Esophagus muscularis mucosa (tissue), 4 donors: ENCODE results near the gene KRT75. TPM values are rescaled to one million over a fixed set of nuclear protein-coding genes. Genes with fewer than 3 reads are reported as not detected.
A peak's percentile ranks its signal among the peaks of the same experiment; 100 is the strongest.

Experiments
- DNase-seq: peaks from one replicate; pipeline ENCODE4 v3.0.0-alpha.2; 2017; ENCODE audit errors: extremely low spot score
- H3K27ac ChIP-seq, 4 donors: fragments of 200-600 bp; sonication (generic); replicated peaks in 1 of 4; 1 replicate in 3 of 4; 2 replicates in 1 of 4; pipeline ENCODE4 v1.5.1; 2016 to 2019; ENCODE audit warnings: mild to moderate bottlenecking in 1 of 4
- H3K27me3 ChIP-seq, 4 donors: fragments of 200-600 bp; sonication (generic); one replicate each; pipeline versions ENCODE4 v1.5.1 to v1.6.0; 2016 to 2019
- H3K36me3 ChIP-seq, 4 donors: fragments of 200-600 bp; sonication (generic); one replicate each; pipeline ENCODE4 v1.5.1; 2016 to 2019
- H3K4me1 ChIP-seq, 4 donors: fragments of 200-600 bp; sonication (generic); one replicate each; pipeline ENCODE4 v1.5.1; 2016 to 2019
- H3K4me3 ChIP-seq, 4 donors: fragments of 200-600 bp; sonication (generic); 1 replicate in 2 of 4; 2 replicates in 2 of 4; pipeline ENCODE4 v1.5.1; 2016 to 2019; ENCODE audit warnings: mild to moderate bottlenecking in 4 of 4, moderate library complexity in 1 of 4
- H3K9me3 ChIP-seq, 4 donors: fragments of 200-600 bp; sonication (generic); 1 replicate in 3 of 4; 2 replicates in 1 of 4; pipeline ENCODE4 v1.5.1; 2016 to 2019
- EP300 ChIP-seq: sonication (generic); formaldehyde crosslinking; IDR thresholded peaks from one replicate; pipeline ENCODE4 v1.6.1; 2017; ENCODE audit warnings: antibody characterized with exemption
- POLR2A ChIP-seq: fragments of 450-650 bp; IDR thresholded peaks from one replicate; pipeline ENCODE4 v1.6.1; 2017; ENCODE audit warnings: antibody characterized with exemption, moderate library complexity, mild to moderate bottlenecking, low read depth
- POLR2AphosphoS5 ChIP-seq, 2 donors: sonication (generic); formaldehyde crosslinking; IDR thresholded peaks; one replicate each; pipeline ENCODE4 v1.6.1; 2017; ENCODE audit warnings: antibody characterized with exemption in 2 of 2
- WGBS: methylation state at CpG from one replicate; pipeline ENCODE4 v1.1.5; 2018; 5-methylcytosine and 5-hydroxymethylcytosine counted together
- intact Hi-C: fragments of 100-400 bp; cut with DNase I; formaldehyde crosslinking; loops from one replicate; pipeline ENCODE4 v1.15.1; 2023
- total RNA-seq, 4 donors: library from RNA; depleted of rRNA; stranded (reverse); fragments of >200 nt; gene quantifications; one replicate each; pipeline versions ENCODE4 v1.1.0 to v1.2.1, GENCODE V29; 2016
- TF ChIP-seq, protein P1 (sequence below), 3 experiments: fragments of 200-600 bp in 2 of 3; fragments of 450-650 bp in 1 of 3; sonication (generic) in 2 of 3; IDR thresholded peaks; one replicate each; pipeline ENCODE4 v1.5.1; 2017 to 2019; ENCODE audit warnings: antibody characterized with exemption in 3 of 3, mild to moderate bottlenecking in 2 of 3, moderate library complexity in 1 of 3

KRT75 gene
- total RNA-seq, 4 donors from 2014 or later: not detected

DNA sequence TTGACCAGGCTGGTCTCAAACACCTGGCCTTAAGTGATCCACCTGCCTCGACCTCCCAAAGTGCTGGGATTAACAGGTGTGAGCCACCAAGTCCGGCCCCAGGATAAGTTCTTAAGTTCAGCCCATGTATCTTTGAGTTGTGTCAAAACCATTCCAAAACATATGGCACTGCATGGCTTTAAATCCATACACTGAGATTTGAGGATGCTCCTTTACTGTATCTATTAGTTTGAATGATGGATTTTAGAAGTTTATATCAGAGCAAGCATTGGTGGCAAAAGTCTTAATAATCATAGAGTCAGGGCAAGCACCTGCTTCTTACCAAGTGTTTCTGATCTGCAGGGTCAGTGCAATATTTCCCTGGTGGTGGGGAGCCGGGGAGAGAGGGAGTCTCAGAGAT, 11.7 kb upstream of the KRT75 start:
- Histone ChIP-seq H3K27me3 (peaks cover 0 to 4% (median 0%) of the 10 kb centered on the region in 4 donors), H3K27ac (no peak overlapping the region), H3K9me3 (no peaks in the 10 kb centered on the region), H3K4me1 (peaks cover 0 to 4% (median 0%) of the 10 kb centered on the region in 4 donors), H3K36me3 (no peaks in the 10 kb centered on the region), H3K4me3 (no peak overlapping the region)
- TF ChIP-seq EP300 (no peak), POLR2AphosphoS5 (IDR thresholded peaks at IDR 0.05) (no peak), POLR2A (no peak)
- TF ChIP-seq, protein P1, sequence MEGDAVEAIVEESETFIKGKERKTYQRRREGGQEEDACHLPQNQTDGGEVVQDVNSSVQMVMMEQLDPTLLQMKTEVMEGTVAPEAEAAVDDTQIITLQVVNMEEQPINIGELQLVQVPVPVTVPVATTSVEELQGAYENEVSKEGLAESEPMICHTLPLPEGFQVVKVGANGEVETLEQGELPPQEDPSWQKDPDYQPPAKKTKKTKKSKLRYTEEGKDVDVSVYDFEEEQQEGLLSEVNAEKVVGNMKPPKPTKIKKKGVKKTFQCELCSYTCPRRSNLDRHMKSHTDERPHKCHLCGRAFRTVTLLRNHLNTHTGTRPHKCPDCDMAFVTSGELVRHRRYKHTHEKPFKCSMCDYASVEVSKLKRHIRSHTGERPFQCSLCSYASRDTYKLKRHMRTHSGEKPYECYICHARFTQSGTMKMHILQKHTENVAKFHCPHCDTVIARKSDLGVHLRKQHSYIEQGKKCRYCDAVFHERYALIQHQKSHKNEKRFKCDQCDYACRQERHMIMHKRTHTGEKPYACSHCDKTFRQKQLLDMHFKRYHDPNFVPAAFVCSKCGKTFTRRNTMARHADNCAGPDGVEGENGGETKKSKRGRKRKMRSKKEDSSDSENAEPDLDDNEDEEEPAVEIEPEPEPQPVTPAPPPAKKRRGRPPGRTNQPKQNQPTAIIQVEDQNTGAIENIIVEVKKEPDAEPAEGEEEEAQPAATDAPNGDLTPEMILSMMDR (IDR thresholded peaks at IDR 0.05): no peak
- DNase-seq: peak; percentile 42
- intact Hi-C loops: no loop called here
- 68% methylated on average over 3 of the region's 3 CpGs for WGBS

DNA sequence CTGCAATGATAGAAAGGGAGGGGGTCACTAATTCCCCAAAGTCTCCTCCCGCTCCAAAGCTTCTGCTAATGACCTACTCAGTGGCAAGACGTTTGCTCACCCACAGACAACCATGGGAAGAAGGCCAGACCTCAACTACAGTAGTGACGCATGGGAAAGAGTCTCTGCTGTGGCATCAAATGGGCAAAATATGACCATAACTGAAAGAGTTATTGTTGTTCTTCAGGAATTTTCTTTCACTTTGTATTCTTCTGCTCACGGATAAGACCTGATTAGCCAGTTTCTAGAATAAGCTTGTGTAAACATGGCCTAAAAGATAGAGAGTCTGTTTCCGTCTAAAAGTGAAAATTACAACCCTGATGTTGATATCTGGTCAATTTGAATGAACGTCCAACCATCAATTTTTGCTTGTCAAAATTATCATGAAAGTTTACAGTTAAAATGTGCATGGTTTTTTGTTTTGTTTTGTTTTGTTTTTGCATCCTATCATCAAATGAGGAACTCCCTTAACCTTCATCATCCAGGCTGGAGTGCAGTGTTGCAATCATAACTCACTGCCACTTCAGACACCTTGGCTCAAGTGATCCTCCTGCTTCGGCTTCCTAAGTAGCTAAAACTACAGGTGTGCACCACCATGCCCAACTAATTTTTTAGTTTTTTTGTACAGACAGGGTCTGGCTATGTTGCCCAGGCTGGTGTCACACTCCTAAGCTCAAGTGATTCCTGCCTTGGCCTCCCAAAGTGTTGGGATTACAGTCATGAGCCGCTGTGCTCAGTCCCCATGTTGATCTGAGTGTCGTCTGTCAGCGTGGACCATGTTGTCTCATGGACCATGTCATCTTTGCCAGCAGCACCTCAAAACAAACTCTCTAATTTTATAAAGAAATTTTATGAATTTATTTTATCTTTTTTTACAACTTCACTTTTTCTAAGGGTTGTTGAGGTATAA, 10.8 kb upstream of the KRT75 start:
- peak; percentile 75 for DNase-seq
- Histone ChIP-seq H3K27ac (no peak overlapping the region), H3K36me3 (no peaks in the 10 kb centered on the region), H3K4me3 (no peak overlapping the region), H3K27me3 (no peaks in the 10 kb centered on the region), H3K4me1 (peaks cover 0 to 4% (median 0%) of the 10 kb centered on the region in 4 donors), H3K9me3 (no peaks in the 10 kb centered on the region)
- intact Hi-C loops: no loop called here
- WGBS: 82% methylated on average over 10 of the region's 10 CpGs
- TF ChIP-seq, protein P1 (IDR thresholded peaks at IDR 0.05): no peak
- no peak for TF ChIP-seq POLR2AphosphoS5 (IDR thresholded peaks at IDR 0.05)
- TF ChIP-seq EP300: no peak
- TF ChIP-seq POLR2A: no peak

DNA sequence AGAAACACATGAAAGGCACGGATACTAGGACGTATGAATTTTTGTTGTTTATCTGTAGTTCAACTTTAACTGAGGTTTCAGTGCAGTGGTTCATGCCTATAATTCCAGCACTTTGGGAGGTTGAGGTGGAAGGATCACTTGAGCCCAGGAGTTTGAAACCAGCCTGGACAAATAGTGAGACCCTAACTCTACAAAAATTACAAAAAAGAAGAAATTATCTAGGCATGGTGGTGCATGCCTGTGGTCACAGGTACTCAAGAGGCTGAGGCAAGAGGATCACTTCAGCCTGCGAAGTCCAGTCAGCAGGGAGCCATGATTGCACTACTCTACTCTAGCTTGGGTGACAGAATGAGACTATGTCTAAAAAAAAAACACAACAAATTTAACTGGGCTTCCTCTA, 9.8 kb upstream of the KRT75 start:
- H3K27me3 ChIP-seq: no peaks in the 10 kb centered on the region
- peak; percentile 64 for DNase-seq
- peaks cover 0 to 4% (median 0%) of the 10 kb centered on the region in 4 donors for H3K4me1 ChIP-seq
- H3K36me3 ChIP-seq: no peaks in the 10 kb centered on the region
- no peak overlapping the region for H3K27ac ChIP-seq
- TF ChIP-seq, protein P1 (IDR thresholded peaks at IDR 0.05): no peak
- no peak for TF ChIP-seq POLR2AphosphoS5 (IDR thresholded peaks at IDR 0.05)
- TF ChIP-seq EP300: no peak
- no peak for TF ChIP-seq POLR2A
- intact Hi-C loops: no loop called here
- 93% methylated on average over 3 of the region's 3 CpGs for WGBS
- no peaks in the 10 kb centered on the region for H3K9me3 ChIP-seq
- no peak overlapping the region for H3K4me3 ChIP-seq

DNA sequence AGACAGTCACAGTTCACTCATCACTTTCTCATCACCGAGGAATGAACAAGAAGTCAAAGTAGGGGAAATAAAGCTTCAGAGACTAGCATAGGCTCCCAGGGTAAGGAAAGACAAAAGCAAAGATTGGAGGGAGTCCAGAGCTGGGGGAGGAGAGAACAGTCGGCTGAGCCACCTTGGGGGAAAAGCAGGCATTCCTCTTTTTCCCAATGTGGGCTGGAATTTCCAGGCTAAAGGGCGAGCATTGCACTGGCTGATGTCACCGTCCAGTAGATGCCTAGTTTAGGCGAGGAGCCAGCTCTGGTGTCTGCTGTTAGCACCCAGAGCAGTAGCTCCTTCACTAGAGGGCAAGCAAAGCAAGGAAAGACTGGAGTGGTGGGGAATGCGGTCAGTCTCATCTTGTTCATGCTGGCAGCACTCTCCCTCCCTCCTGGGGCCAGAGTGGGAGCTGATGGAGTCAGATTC, 8.5 kb upstream of the KRT75 start:
- WGBS: 49% methylated on average over 6 of the region's 6 CpGs
- no peak overlapping the region for H3K4me3 ChIP-seq
- DNase-seq: peak; percentile 86

More for the DNA sequence above, 8.5 kb upstream of the KRT75 start:
- no peaks in the 10 kb centered on the region for H3K27me3 ChIP-seq
- H3K4me1 ChIP-seq: peaks cover 0 to 4% (median 0%) of the 10 kb centered on the region in 4 donors
- intact Hi-C loops: no loop called here
- no peaks in the 10 kb centered on the region for H3K36me3 ChIP-seq
- no peaks in the 10 kb centered on the region for H3K9me3 ChIP-seq
- no peak for TF ChIP-seq POLR2A
- TF ChIP-seq POLR2AphosphoS5 (IDR thresholded peaks at IDR 0.05): no peak
- TF ChIP-seq, protein P1 (IDR thresholded peaks at IDR 0.05): no peak
- TF ChIP-seq EP300: no peak
- H3K27ac ChIP-seq: no peak overlapping the region
